Astrocyte of the spinal cord (primary cell): ENCODE measurements around the gene TPH2.

Experiments used
- DNase-seq: peaks from one replicate; pipeline ENCODE4 v3.0.0; 2011; ENCODE audit warnings: low read depth, low spot score
- H3K4me3 ChIP-seq: 2 replicates; pipeline ENCODE4 v1.5.1; 2011; ENCODE audit warnings: low read depth, mild to moderate bottlenecking, low read length, moderate library complexity
- in situ Hi-C: cut with HindIII; loops from 2 replicates; pipeline ENCODE4 v1.10.0; 2017; ENCODE audit warnings: low sequenced_read_pairs
- TF ChIP-seq, protein P1 (sequence below): IDR thresholded peaks from 2 replicates; pipeline ENCODE4 v1.5.1; 2012; ENCODE audit warnings: low read depth, mild to moderate bottlenecking, low read length, inconsistent platforms

The TPH2 gene

DNA sequence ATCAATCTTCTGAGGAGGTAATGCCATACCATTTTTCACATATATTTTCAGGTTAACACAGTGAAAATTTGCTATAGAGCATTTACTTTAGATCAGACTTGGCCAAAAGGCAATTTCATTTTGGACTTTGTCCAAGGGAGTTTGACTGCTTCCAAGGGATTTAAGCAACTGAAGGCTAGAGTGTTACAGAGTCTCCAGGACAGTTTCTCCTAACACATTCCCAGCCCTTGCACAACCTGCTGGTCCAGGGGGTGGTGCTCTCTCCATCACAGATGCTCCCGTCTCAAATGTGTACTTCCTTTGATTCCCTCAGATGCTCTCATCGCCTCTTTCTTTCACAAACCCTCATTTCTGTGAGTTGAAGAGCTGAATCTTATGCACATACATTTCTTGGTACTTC, 143.1 kb downstream of the TPH2 start:
- in situ Hi-C loops = no loop called here
- H3K4me3 ChIP-seq = no peak overlapping the region
- TF ChIP-seq, protein P1, sequence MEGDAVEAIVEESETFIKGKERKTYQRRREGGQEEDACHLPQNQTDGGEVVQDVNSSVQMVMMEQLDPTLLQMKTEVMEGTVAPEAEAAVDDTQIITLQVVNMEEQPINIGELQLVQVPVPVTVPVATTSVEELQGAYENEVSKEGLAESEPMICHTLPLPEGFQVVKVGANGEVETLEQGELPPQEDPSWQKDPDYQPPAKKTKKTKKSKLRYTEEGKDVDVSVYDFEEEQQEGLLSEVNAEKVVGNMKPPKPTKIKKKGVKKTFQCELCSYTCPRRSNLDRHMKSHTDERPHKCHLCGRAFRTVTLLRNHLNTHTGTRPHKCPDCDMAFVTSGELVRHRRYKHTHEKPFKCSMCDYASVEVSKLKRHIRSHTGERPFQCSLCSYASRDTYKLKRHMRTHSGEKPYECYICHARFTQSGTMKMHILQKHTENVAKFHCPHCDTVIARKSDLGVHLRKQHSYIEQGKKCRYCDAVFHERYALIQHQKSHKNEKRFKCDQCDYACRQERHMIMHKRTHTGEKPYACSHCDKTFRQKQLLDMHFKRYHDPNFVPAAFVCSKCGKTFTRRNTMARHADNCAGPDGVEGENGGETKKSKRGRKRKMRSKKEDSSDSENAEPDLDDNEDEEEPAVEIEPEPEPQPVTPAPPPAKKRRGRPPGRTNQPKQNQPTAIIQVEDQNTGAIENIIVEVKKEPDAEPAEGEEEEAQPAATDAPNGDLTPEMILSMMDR = no peak
- no peak for DNase-seq
